Astrocyte (in vitro differentiated cells and primary cell): Measurements from ENCODE around the gene ERCC5.

Experiments used
- CTCF ChIP-seq: IDR thresholded peaks from 2 replicates; pipeline ENCODE4 v1.5.1; 2011; ENCODE audit warnings: low read depth, mild to moderate bottlenecking, inconsistent platforms, low read length, moderate library complexity; ENCODE audit not compliant: insufficient read depth
- EZH2 ChIP-seq: IDR thresholded peaks from 2 replicates; pipeline ENCODE4 v1.6.1; 2012; ENCODE audit warnings: mild to moderate bottlenecking, low read length, inconsistent platforms; ENCODE audit not compliant: insufficient read depth

- peak; percentile 28 for TF ChIP-seq CTCF
- no peak for TF ChIP-seq EZH2
Observed at GRCh38 chr13:102800145-102801041, 45.4 kb upstream of the ERCC5 start.
